Inflammatory macrophage treated with lipopolysaccharide for 4 hours (primary cell): ENCODE results near the gene NIN.
"Not testable (repeated sequence)": the region's sequence is repeated elsewhere in the genome, so short reads cannot be mapped to it uniquely, and the experiment has no call there.

ENCODE experiments used
- DNase-seq: peaks from one replicate; pipeline ENCODE4 v3.0.0-alpha.2; 2020

The NIN gene

DNA sequence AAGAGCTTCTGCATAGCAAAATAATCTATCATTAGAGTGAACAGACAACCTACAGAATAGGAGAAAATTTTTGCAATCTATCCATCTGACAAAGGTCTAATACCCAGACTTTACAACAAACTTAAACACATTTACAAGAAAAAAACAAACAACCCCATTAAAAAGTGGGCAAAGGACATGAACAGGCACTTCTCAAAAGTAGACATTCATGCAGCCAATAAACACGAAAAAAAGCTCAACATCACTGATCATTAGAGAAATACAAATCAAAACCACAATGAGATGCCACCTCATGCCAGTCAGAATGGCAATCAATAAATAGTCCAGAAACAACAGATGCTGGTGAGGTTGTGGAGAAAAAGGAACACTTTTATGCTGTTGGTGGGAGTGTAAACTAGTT is 15.9 kb downstream of the NIN start:
- not testable (repeated sequence) for DNase-seq

DNA sequence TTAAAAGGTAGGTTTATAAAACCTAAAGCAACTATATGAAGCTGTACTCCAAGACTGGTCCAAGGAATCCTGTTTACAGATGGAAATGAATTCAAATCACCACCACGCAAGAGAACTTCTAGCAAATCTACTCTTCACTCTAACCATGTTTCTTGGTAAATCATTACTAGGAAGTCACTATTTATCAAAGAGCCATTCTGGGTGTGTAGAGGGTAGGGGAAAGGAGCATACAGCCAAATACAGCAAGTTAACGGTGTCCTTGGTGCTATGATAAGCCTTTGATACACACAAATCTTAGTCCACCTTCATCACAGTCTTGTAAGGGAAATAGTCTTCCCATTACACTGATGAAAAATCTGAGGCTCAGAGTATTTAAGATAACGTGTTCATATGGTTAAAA is 16.8 kb downstream of the NIN start:
- DNase-seq, result no peak

DNA sequence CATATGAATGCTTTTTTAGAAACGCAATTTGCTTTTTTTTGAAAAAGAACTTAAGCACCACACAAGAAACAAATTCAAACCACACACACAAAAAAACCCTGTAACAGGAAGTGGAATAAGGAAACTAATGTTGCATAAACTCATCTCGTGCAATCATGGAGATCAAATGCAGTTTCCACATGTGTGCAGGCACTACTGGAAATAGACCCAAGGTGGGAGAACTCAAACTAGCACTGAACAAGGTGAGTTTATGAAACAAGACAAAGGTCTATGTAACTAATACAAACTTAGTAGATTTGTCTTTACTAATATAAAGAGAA is 17.5 kb downstream of the NIN start:
- DNase-seq, result peak; percentile 83

DNA sequence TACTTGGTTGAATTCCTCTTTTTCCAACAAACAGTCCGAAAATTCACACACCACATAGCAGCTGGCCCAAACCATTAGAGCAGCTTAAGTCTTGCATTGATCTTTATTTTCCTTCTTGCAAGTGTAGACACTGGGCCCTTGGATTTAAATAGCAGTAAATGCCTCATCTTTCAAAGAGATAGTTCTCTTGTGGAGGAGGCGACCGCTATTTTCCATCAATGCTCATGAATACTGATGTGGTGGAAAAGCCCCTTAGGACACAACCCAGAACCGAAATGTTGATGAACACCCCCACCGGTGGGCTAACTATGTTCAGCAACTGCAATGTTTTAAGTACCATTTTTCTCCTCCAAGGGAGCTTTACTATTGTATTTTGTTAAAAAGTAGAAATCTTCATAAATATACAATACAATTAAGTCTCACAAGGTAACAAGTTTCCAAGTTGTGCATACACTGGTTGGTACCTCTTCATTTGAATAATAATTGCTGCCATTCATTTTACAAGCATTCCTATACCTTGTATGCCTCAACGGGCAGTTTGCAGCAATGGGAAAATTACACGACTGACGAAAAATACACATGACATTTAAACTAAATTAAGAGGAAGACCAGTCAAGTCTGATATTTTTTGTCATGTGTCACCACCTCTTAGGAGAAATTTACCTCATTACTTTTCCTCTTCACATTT is 18.0 kb downstream of the NIN start:
- DNase-seq, result no peak

DNA sequence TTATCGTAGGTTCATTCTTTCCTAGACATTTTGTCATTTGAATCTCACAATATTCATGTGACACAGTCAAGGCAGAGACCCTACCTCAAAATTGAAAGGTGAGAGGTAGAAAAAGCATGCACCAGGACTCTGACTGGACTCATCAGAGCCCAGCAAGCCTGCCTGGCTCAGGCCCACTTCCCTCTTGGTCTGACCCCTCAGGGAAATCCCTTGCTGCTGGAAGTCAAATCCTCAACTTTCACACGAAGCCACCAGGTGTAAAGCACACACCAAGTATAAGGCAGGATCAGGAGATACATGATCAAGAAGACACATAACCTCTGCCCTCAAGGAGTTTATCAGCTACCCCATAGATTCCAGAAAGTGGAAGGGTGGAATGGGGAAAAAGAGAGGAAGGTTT is 18.8 kb downstream of the NIN start:
- DNase-seq, result no peak

DNA sequence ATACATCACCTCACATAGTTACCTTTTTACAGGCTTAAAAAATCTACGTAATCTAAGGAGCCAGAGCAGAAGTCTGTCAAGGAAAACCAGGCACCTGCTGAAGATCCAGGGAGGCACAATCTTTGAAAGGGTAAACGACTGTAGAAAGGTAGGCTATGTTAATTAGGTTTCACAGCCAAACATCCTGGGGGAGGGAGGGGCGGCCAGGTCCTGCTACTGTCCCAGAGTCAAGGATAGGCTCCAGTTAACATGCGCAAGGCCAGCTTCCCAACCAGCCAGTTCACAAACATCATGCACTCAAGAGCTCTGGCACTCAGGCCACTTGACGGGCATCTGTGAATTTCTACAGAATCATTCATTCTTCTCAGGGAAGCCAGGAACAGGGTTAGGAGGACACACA is 22.9 kb downstream of the NIN start:
- DNase-seq, result no peak

DNA sequence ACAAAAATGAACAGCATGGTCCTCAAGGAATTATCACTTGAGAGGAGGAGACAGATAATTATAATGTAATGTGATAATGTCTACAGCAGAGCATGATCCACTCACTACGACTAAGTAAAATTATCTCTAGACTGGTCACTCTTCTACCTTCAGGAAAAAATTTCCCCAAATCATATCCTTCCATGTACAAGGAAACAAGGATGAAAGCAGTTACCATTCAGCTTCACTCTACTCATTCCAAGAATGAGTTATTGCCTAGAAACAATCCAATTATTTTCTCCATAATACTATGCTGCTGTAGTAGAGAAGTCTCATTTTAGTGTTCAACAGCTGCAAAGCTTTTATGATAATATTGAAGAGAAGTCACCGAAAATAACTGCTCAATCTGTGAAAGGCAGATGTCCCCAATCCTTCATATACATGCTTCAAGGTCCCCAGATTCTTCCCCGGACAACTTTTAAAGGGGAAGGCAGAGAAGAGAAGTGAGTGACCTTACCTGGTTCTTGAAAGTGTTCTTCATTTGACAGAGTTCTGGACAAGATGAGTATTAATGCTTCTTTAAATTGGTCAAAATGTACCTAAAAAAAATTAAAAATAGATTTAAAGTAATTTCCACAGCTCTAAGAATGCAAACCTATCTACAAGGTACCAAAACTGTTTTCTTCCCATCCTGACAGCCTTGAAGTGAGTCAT is 24.6 kb downstream of the NIN start:
- no peak for DNase-seq

DNA sequence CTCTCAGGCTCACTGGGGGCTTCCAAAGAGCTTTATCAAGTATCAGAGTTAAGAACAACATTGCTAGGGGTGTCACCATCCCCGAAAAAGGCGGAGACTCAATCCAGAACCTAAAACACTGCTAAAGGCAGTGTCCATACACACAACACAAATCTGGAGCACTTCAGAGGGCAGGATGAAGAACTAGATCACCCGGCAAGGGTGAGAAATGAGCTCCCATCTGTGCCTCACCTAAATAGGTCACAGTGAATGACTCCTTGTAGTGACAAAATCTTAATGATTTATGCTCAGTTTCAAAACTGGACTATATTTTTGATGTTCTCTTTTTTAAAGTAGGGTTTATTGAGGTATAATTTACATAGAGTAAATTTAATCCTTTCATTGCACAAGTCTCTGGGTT is 25.6 kb downstream of the NIN start:
- no peak for DNase-seq

DNA sequence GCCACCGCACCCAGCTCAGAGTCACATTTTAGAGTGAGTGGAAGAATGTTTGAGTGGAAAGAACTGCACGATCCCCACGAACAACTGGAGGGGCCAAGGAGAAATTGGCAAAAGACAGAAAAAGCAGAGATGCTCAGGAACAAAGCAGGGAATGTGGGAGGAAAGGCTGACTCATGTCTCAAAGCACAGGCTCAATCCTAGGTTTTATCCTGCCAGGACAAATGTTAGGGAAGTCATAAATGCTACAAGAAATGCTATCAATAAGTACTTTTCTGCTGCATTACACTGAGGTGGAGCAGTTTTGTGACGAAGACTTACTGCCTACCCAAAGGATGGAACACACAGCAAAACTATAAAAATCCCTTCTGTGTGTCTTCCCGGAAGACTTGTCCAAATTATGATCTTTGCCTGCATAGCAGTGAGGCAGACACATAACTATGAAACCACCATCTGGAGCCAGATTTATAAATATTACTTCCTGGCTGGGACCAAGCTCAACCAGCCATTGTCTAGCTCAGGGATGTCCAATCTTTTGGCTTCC is 26.7 kb downstream of the NIN start:
- no peak for DNase-seq

DNA sequence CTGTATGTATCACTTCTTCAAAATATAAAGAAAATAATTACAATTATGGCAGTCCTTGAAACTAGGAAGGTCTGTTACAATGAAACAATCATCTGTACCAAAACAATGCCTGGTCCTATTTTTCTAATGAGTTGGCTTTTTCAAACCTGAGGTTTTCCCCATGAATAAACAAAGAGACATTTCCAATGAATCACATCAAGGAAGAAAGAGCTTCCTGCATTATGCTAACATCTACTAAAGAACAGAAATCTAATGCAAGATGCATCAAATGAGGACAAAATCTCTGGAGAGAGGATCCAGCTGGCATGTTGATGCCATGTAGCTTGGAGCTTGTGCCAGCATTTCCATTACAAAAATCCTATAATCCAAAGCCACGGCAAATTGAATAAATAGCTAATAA is 29.3 kb downstream of the NIN start:
- DNase-seq, result no peak

DNA sequence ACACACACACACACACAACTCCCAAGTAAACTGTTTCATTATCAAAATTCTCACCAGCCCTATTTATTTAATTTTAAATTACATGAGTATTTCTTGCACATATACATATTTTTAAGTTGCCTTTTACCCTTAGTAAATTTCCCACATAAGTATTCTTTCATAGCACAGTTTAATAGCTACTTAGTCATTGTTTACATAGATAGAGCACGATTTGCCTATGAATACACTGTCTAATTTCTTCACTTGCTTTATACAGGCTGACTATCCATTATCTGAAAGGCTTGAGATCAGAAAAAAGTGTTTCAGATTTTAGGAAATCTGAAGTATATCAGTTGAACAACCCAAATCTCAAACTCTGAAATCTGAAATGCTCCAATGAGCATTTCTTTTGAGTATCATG is 30.9 kb downstream of the NIN start:
- no peak for DNase-seq

DNA sequence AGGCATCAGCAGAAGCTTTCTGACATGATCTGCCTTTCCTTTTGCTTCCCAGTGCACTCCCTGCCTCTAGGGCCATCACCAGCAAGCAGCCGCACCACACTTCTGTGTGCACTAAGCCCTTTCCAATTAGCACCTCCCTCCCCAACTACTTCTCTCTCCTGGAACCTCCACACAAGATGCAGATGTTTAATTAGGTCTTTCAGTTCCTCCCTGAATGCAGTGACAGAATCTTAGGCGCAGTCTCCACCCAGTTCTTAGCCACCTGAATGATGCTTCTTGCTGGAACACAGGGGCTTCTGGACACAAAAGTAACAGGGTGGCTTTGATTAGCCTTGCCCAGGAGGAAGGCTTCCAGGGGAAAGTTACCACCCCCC is 32.9 kb downstream of the NIN start:
- no peak for DNase-seq

DNA sequence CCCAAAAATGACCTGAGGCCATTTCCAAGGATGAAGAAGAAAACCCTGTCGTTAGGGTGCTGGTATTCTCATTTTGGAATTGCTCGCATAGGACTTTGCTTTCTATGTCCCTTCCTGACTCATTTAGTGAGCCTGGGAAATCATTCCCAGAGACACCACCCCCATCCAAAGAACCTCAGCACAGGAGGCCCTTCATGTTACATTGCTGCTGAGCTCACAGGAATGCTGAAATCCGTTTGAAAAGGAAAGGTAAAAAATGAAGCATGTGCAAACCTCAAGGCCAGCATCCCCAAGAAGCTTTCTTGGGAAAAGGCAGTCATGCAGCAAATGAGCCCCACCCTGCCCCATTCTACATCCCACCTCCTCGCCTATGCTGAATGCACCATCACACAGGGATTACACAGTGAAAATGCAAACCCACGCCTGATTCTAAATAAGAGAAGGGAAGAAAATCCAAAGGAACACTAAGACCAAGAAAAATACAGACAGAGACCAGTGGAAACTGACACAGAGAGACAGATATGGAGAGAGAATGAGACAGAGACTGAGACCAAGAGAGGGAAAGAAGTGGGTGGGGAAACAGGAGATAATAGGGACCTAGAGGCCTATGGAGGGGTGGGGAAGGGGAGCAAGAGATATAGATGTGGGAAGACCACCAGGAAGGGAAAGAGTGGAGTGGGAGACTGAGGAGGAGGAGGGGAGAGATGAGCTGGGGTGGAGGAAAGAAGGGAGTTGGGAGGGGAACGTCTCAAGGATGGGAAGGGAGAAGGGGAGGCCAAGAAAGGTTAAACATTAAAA is 33.5 kb downstream of the NIN start:
- no peak for DNase-seq

DNA sequence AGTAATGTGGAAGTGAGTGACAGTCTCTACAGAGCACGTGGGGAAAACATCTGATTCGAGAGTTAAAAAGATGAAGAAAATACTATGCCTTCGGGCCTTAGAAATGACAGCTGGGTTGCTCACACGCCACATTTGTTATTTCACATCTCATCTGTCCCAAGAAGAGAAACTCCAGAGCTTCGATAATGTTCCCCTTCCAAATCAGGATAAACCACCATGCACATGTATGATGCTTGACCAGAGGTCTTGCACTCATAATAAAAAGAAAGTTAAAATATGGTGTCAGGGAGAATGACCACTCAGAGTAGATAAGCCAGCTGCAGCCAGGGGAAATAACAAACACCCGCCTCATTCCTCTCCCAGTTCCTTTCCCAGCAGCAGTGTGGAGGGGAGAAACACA is 34.6 kb downstream of the NIN start:
- no peak for DNase-seq

DNA sequence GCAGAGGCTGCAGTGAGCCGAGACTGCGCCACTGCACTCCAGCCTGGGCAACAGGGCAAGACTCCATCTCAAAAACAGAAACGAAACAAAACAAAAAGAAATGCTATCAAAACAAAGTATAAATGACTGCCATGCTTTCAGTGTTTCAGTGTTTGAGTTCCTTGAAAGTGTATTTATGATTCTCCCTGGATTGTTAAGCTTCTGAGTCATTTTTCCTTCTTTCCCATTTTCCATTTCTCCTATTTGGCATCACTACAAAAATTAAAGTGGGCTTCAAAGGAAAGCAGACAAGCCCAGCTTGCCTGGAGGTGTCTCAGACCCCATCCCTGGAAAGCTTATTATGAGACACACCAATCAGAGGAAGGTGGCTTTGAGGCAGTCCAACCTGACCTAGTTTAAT is 35.1 kb downstream of the NIN start:
- DNase-seq, result no peak

DNA sequence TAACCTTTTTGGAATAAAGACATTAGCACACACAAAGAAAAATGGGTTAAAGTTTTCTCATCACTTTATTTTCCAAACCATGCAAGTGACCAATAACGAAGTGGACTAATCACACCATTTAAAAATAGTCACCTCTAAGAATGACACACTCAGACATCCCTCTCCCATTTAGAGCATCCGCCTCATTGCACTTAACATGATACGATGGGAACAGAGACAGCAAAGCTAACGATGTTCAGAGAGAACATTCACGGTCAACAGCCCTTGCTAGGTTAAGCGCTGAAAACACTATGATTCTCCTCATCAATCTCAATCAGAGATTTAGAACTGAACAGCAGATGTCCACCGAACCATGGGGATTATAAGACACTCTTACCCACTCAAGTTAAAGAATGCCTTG is 35.8 kb downstream of the NIN start:
- DNase-seq, result no peak

DNA sequence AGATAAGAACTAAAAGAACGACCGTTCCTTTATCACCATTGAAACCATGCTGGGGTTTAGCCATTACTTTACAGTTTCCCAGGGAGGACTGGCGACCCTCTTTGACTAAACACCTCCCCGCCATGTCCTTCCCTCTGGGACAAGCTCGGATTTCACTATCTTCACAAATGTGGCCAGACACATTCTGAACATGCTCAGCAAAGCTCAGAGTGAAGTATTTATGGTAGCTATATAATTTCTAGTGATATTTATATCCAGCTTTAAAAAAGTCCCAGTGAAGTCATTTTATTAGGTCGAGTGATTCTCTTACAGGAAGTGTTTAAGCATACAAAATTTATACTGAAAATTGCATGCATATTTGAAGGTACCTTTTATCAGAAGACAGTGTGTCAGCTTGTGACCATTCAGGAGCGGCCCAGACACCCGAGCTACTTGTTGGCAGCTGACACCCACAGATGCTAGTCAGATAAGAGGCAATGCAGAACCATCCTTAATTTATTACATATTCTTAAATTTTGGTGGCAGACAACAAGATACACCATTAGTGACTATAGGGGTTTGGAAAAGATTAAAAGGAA is 36.8 kb downstream of the NIN start:
- no peak for DNase-seq

DNA sequence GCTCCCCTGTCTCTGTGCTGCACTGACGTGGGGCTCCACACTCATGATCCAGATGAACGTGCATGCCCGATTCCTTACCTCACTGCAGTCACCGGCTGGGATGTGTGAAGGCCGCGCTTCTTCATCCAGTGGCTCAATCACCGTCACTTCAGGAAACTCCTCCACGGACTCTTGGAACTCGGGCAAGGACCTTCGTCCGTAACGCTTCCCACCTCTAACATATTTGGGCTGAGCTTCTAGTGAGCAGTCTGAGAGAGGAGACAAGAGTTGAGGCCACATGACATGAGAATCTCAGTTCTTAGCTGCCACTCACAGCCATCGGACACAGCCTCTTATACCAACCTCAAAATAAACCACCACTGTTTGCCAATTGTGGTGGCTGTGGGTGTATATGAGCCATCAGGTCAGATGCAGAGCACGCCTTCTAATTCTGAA is 38.3 kb downstream of the NIN start:
- no peak for DNase-seq

DNA sequence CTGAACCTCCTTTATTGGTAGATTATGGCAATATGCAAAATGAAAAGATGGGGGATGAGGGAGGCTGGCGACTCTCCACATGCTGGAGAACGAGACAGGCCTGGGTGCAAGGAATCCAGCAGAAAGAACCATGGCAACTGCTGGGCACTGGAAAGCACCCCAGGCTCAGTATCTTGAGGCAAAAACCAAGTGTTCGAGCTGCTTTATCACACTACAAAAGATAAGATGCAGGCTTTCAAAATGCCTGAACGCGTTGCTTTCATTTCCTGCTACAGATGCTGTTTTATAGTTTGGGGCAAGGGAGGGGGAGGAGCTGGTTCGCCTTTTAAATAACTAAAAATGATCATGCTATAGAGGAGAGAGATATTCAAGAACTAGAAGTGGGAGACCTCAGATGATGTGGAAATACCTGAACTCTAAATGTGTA is 38.9 kb downstream of the NIN start:
- no peak for DNase-seq

DNA sequence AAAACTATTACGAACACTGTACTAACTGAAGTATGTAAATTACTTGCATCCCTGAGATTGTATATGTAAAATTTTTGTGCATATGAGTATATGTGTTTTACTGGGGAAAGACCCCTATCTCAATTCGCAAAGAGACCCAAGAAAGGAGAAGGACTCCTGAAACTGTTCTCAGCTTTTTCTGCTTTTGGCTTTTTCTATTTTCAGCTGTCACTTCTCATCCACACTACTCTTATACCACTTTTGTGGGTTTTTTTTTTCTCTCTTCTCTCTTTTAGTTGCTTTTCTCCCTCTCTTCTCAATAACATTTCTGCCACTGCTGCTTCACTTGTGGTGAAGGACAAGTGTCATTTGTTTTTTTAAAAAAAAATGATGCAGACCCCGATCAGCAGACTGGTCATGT is 39.8 kb downstream of the NIN start:
- DNase-seq, result no peak

DNA sequence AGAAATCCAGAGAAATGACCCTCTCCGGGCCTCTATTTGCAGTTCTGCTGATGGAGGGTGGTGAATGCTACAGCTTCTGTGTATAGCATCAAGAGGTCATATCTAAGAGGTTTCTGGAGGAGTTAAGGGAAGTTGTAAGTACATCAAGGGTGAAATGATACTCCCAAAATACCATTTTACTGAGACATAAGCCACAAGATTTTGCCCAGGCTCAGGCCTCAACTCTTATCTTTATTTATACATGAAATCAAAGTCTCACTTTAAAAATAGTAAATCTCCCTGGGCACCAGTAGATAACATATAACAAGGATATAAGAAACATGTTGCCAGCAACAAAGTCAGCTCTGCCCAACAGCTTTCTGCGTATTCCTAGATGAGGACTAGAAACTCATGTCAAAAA is 40.4 kb downstream of the NIN start:
- no peak for DNase-seq

DNA sequence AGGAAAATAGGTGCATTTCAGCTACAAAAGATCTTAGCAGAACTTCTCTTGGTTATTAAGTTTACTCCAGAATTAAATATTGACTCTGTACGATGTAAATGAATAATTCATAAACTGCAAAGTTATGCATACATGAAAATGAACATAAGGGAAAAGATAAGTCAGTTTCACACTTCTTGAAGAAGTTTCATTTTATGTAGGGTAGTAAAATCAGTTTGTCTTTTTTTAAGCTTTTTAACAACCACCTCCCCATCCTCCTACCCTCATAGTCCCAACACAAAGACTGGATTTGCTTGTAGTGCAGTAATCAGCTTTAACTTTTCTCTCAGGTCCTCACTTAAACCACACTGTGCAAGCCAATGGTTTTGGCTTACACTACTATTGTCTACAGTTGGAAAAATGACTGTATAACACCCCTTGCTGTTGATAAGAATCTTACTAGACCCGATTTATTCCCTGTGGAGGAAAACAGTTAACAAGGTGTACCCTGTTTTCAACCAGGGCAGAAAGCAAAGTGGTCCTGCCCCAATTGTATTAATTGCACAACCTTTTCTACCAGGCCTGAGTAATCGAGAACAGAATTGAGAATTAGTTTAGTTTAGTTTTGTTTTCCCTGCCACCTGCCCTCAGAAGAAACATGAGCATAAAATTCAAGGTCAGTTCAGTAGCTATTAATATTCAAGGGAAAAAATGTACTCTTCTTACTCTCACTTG is 44.1 kb downstream of the NIN start:
- DNase-seq, result no peak

DNA sequence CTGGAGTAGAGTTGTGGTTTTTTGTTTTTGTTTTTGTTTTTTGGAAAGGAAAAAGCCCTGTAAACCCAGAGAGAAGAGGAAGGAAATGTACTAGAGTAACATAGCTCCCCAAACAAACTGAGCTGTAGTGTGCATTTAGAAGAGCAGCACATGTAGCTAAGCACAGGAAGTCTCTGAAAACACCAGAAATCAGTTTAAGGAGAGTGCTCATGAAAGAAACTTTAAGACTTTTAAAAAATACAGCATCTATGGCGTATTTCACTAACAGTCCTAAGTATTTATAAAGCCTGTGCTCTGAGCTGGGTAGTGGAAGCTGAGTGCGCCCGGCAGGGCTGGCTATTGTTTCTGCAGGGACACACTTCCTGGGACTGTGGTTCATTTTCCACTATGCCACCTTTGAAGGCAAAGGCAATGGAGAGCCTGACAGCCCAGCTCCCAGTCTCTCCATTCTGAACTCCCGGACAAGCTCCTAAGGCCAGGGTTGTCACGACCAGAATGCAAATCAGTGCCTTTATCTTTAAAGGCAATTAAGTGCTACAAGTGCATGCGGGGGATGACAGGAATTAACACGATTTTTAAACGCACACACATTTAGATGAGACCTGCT is 45.4 kb downstream of the NIN start:
- no peak for DNase-seq
